ENCODE measurements around the gene GH2.
"Not testable (repeated sequence)": the region's sequence is repeated elsewhere in the genome, so short reads cannot be mapped to it uniquely, and the experiment has no call there.

GH2 gene

GRCh38 chr17:63926164-63926563, 44.4 kb upstream of the GH2 start:
- H3K9me3 ChIP-seq (ENCODE audit: insufficient read depth, low read depth, low read length): no peaks in the 10 kb centered on the region
- TF ChIP-seq EZH2phosphoT487 (IDR thresholded peaks at IDR 0.05; ENCODE audit: borderline replicate concordance): no peak
- no peak for TF ChIP-seq CTCF (conservative IDR thresholded peaks at IDR 0.05; ENCODE audit: low read length)
- H4K20me1 ChIP-seq (ENCODE audit: insufficient read depth, low read length, poor library complexity, severe bottlenecking): peaks cover 9% of the 10 kb centered on the region
- H3K9ac ChIP-seq (ENCODE audit: low read depth, low read length, poor library complexity, severe bottlenecking): peak overlapping the region; percentile 48
- no peaks in the 10 kb centered on the region for H3K27me3 ChIP-seq (ENCODE audit: insufficient read depth, low read length, poor library complexity, severe bottlenecking)
- no peaks in the 10 kb centered on the region for H3K9me2 ChIP-seq (replicated peaks; ENCODE audit: low read depth, low read length)
- peaks cover 19% of the 10 kb centered on the region for H3K79me2 ChIP-seq (ENCODE audit: insufficient read depth, low read length)
- no peaks in the 10 kb centered on the region; the same call in 1 of the 2 replicates for H3F3A ChIP-seq (ENCODE audit: low read depth)
- H3K36me3 ChIP-seq (ENCODE audit: insufficient read depth, low read length): peaks cover 6% of the 10 kb centered on the region; the same call in 1 of the 2 replicates
- no peak overlapping the region for H3K4me3 ChIP-seq (ENCODE audit: low read length, poor library complexity, severe bottlenecking)
- H3K4me2 ChIP-seq (ENCODE audit: low read depth, low read length, poor library complexity, severe bottlenecking): peak overlapping the region; percentile 36
- peaks cover 24% of the 10 kb centered on the region for H3K4me1 ChIP-seq (ENCODE audit: insufficient read depth, low read length, poor library complexity, severe bottlenecking)
- no peak overlapping the region for H2AFZ ChIP-seq (ENCODE audit: low read length)

DNA sequence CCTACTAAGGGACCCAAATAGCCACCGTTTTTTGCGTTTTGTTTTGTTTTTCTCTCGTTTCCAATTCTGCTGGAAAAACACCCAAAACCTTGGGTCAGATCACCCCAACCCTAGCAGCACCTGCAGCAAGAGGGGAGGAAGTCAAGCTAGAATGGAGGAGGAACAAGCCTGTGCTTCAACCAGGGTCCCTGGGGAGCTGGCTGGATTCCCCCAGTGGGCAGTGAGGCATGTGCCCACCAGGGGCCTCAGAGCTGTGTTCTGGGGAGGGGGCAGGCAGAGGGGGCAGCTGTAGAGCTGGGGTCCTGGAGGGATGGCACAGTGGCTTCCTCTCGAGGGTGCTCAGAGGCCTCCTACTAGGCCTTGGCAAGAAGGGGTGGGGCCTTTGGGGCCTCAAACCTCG, 43.9 kb upstream of the GH2 start:
- peak overlapping the region; percentile 48 for H3K9ac ChIP-seq (ENCODE audit: low read depth, low read length, poor library complexity, severe bottlenecking)
- TF ChIP-seq EZH2phosphoT487 (IDR thresholded peaks at IDR 0.05; ENCODE audit: borderline replicate concordance): no peak
- TF ChIP-seq CTCF (conservative IDR thresholded peaks at IDR 0.05; ENCODE audit: low read length): no peak
- H3K4me1 ChIP-seq (ENCODE audit: insufficient read depth, low read length, poor library complexity, severe bottlenecking): peaks cover 21% of the 10 kb centered on the region
- H3K79me2 ChIP-seq (ENCODE audit: insufficient read depth, low read length): peaks cover 13% of the 10 kb centered on the region
- H3K9me3 ChIP-seq (ENCODE audit: insufficient read depth, low read depth, low read length): no peaks in the 10 kb centered on the region
- H3K36me3 ChIP-seq (ENCODE audit: insufficient read depth, low read length): peaks cover 6% of the 10 kb centered on the region; the same call in 1 of the 2 replicates
- no peak overlapping the region for H3K4me3 ChIP-seq (ENCODE audit: low read length, poor library complexity, severe bottlenecking)
- H4K20me1 ChIP-seq (ENCODE audit: insufficient read depth, low read length, poor library complexity, severe bottlenecking): peaks cover 3% of the 10 kb centered on the region
- no peaks in the 10 kb centered on the region; the same call in 1 of the 2 replicates for H3F3A ChIP-seq (ENCODE audit: low read depth)
- H3K27me3 ChIP-seq (ENCODE audit: insufficient read depth, low read length, poor library complexity, severe bottlenecking): no peaks in the 10 kb centered on the region
- no peak overlapping the region for H2AFZ ChIP-seq (ENCODE audit: low read length)
- no peaks in the 10 kb centered on the region for H3K9me2 ChIP-seq (replicated peaks; ENCODE audit: low read depth, low read length)
- H3K4me2 ChIP-seq (ENCODE audit: low read depth, low read length, poor library complexity, severe bottlenecking): peak overlapping the region; percentile 36

- not testable (repeated sequence) for H3K9ac ChIP-seq (ENCODE audit: low read depth, low read length, poor library complexity, severe bottlenecking); H3K36me3 ChIP-seq (ENCODE audit: insufficient read depth, low read length); H3K4me2 ChIP-seq (ENCODE audit: low read depth, low read length, poor library complexity, severe bottlenecking); H3K4me3 ChIP-seq (ENCODE audit: low read length, poor library complexity, severe bottlenecking); H3K79me2 ChIP-seq (ENCODE audit: insufficient read depth, low read length); H4K20me1 ChIP-seq (ENCODE audit: insufficient read depth, low read length, poor library complexity, severe bottlenecking); H3K9me2 ChIP-seq (replicated peaks; ENCODE audit: low read depth, low read length); H3F3A ChIP-seq (ENCODE audit: low read depth); H3K9me3 ChIP-seq (ENCODE audit: insufficient read depth, low read depth, low read length); H2AFZ ChIP-seq (ENCODE audit: low read length); H3K27me3 ChIP-seq (ENCODE audit: insufficient read depth, low read length, poor library complexity, severe bottlenecking)
- peaks cover 23% of the 10 kb centered on the region for H3K4me1 ChIP-seq (ENCODE audit: insufficient read depth, low read length, poor library complexity, severe bottlenecking)
Measured at GRCh38 chr17:63922402-63922801, 40.7 kb upstream of the GH2 start.

GRCh38 chr17:63920779-63921178, 39.0 kb upstream of the GH2 start:
- H2AFZ ChIP-seq (ENCODE audit: low read length); H3K79me2 ChIP-seq (ENCODE audit: insufficient read depth, low read length); H3K4me3 ChIP-seq (ENCODE audit: low read length, poor library complexity, severe bottlenecking); H3K9me3 ChIP-seq (ENCODE audit: insufficient read depth, low read depth, low read length); H4K20me1 ChIP-seq (ENCODE audit: insufficient read depth, low read length, poor library complexity, severe bottlenecking); H3K9ac ChIP-seq (ENCODE audit: low read depth, low read length, poor library complexity, severe bottlenecking); H3K9me2 ChIP-seq (replicated peaks; ENCODE audit: low read depth, low read length); H3K27me3 ChIP-seq (ENCODE audit: insufficient read depth, low read length, poor library complexity, severe bottlenecking); H3F3A ChIP-seq (ENCODE audit: low read depth); H3K36me3 ChIP-seq (ENCODE audit: insufficient read depth, low read length); H3K4me2 ChIP-seq (ENCODE audit: low read depth, low read length, poor library complexity, severe bottlenecking): not testable (repeated sequence)
- peaks cover 18% of the 10 kb centered on the region for H3K4me1 ChIP-seq (ENCODE audit: insufficient read depth, low read length, poor library complexity, severe bottlenecking)

DNA sequence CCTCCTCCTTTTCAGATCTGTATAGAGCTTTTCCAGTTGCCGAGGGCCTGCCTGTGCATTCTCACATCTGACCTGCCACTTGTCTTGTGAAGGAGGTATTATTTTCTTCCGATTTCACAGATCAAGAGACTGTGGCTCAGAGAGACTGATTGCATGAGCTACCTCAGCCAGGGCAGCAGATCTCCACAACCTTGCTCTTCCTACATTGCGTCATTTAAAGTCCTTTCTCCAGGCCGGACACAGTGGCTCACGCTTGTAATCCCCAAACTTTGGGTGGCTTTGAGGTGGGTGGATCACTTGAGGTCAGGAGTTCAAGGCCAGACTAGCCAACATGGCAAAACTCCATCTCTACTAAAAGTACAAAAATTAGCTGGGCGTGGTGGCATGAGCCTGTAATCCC, 38.3 kb upstream of the GH2 start:
- H3K9me2 ChIP-seq (replicated peaks; ENCODE audit: low read depth, low read length); H3K9ac ChIP-seq (ENCODE audit: low read depth, low read length, poor library complexity, severe bottlenecking); H4K20me1 ChIP-seq (ENCODE audit: insufficient read depth, low read length, poor library complexity, severe bottlenecking); H3K4me3 ChIP-seq (ENCODE audit: low read length, poor library complexity, severe bottlenecking); H3K4me2 ChIP-seq (ENCODE audit: low read depth, low read length, poor library complexity, severe bottlenecking); H3F3A ChIP-seq (ENCODE audit: low read depth); H3K27me3 ChIP-seq (ENCODE audit: insufficient read depth, low read length, poor library complexity, severe bottlenecking); H3K79me2 ChIP-seq (ENCODE audit: insufficient read depth, low read length); H3K36me3 ChIP-seq (ENCODE audit: insufficient read depth, low read length); H2AFZ ChIP-seq (ENCODE audit: low read length); H3K9me3 ChIP-seq (ENCODE audit: insufficient read depth, low read depth, low read length): not testable (repeated sequence)
- peaks cover 13% of the 10 kb centered on the region for H3K4me1 ChIP-seq (ENCODE audit: insufficient read depth, low read length, poor library complexity, severe bottlenecking)
